SU-DHL-6 (cell line): ENCODE data around the gene FGFBP2.

Source experiments
- CTCF ChIP-seq: fragments of 200-600 bp; sonication (generic); IDR thresholded peaks from one replicate; pipeline ENCODE4 v1.5.1; 2017; ENCODE audit warnings: antibody characterized with exemption, mild to moderate bottlenecking, low read length, moderate library complexity; ENCODE audit not compliant: insufficient read depth, poor library complexity, severe bottlenecking
- EZH2phosphoT487 ChIP-seq: fragments of 200-600 bp; sonication (generic), shearing (Covaris generic); conservative IDR thresholded peaks from 2 replicates; pipeline ENCODE4 v1.6.1; 2018; ENCODE audit warnings: mild to moderate bottlenecking, antibody characterized with exemption, low read length, moderate library complexity, mixed read lengths

DNA sequence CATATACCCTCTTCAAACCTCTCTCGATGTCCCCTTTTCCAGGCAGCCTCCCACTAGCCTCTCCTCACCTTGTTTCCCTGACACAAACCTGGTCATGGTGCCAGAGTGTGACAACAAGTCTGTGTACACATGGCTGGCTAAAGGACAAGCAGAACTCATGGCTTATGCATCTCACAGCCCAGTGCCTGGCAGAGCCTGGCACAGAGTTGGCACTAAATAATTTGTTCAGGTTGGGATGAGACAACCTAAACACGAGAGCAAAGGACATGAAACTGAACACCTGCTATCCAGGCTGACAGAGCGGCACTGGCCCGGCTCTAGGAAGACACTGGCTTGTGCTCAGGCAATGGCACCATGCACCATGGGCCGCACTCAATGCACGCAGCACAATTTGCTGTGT lies 48.2 kb upstream of the FGFBP2 start:
- TF ChIP-seq CTCF = no peak
- TF ChIP-seq EZH2phosphoT487 = no peak
